K562 (cell line): ENCODE data around the gene CPEB1.

ENCODE experiments used
- FOXP4 ChIP-seq: sonication (generic); formaldehyde crosslinking; IDR thresholded peaks from 2 replicates; pipeline ENCODE4 v1.8.0; 2022; ENCODE audit warnings: mild to moderate bottlenecking, missing genetic modification reagents, borderline replicate concordance
- IFI16 ChIP-seq: fragments of 250-450 bp; sonication (Bioruptor Pico); IDR thresholded peaks from 2 replicates; pipeline ENCODE4 v2.1.2; 2022; ENCODE audit warnings: mild to moderate bottlenecking, inconsistent platforms
- MYNN ChIP-seq, 2 experiments: sonication (generic); formaldehyde crosslinking in 1 of 2; IDR thresholded peaks; 2 replicates each; pipeline versions ENCODE4 v1.5.0 to v1.6.1; 2016 to 2020; ENCODE audit warnings: antibody characterized with exemption in 1 of 2, missing genetic modification reagents in 1 of 2
- NR2C2 ChIP-seq, 2 experiments: fragments of 200-800 bp in 1 of 2; sonication (Bioruptor generic) in 1 of 2; sonication (generic) in 1 of 2; formaldehyde crosslinking in 1 of 2; IDR thresholded peaks; 2 replicates each; pipeline versions ENCODE4 v1.6.1 to v1.8.0; 2016 to 2022; ENCODE audit warnings: mild to moderate bottlenecking in 1 of 2, missing compliant biosample characterization in 1 of 2, missing genetic modification characterization in 1 of 2, missing genetic modification reagents in 1 of 2
- NRF1 ChIP-seq, 2 experiments: fragments of 450-650 bp; IDR thresholded peaks in 1 of 2; conservative IDR thresholded peaks in 1 of 2; 2 replicates each; pipeline ENCODE4 v1.6.1; 2014; ENCODE audit warnings: mild to moderate bottlenecking in 2 of 2
- POLR3A ChIP-seq: IDR thresholded peaks from 2 replicates; pipeline ENCODE4 v1.6.1; 2011; ENCODE audit warnings: borderline replicate concordance, mild to moderate bottlenecking, moderate library complexity; ENCODE audit not compliant: insufficient read length, insufficient read depth; ENCODE audit errors: extremely low read depth
- RFX5 ChIP-seq: IDR thresholded peaks from 2 replicates; pipeline ENCODE4 v1.6.1; 2011; ENCODE audit warnings: low read depth, mild to moderate bottlenecking, improper control_type of control experiment, low read length
- SNIP1 ChIP-seq: fragments of 450-650 bp; IDR thresholded peaks from 2 replicates; pipeline ENCODE4 v1.7.1; 2017; ENCODE audit warnings: low read depth, mild to moderate bottlenecking
- ZNF785 ChIP-seq: fragments of 250-450 bp; sonication (Bioruptor Pico); IDR thresholded peaks from 2 replicates; pipeline ENCODE4 v1.4.0; 2020; ENCODE audit warnings: mild to moderate bottlenecking
- ZSCAN32 ChIP-seq: fragments of 450-650 bp; formaldehyde crosslinking; IDR thresholded peaks from 2 replicates; pipeline ENCODE4 v1.4.0; 2020; ENCODE audit warnings: mild to moderate bottlenecking, moderate library complexity
- TF ChIP-seq, protein P1 (sequence below): fragments of 450-650 bp; conservative IDR thresholded peaks from 2 replicates; pipeline ENCODE4 v1.6.1; 2016; ENCODE audit warnings: missing genetic modification characterization, low read depth, mild to moderate bottlenecking, missing compliant biosample characterization, moderate library complexity
- TF ChIP-seq, protein P2 (sequence below), 3 experiments: IDR thresholded peaks in 2 of 3; conservative IDR thresholded peaks in 1 of 3; 2 replicates each; pipeline ENCODE4 v1.5.1; 2011 to 2012; ENCODE audit warnings: low read length in 3 of 3, mild to moderate bottlenecking in 3 of 3, control low read depth in 2 of 3, improper control_type of control experiment in 1 of 3, inconsistent platforms in 1 of 3, low read depth in 1 of 3, mixed read lengths in 1 of 3, moderate library complexity in 1 of 3; ENCODE audit not compliant: insufficient read depth in 2 of 3
- TF ChIP-seq, protein P3 (sequence below): fragments of 450-650 bp; IDR thresholded peaks from 2 replicates; pipeline ENCODE4 v1.6.1; 2016

GRCh38 chr15:82642656-82643055 lies 4.5 kb downstream of the CPEB1 start:
- TF ChIP-seq MYNN (IDR thresholded peaks at IDR 0.05) (no peak), MYNN (CRISPR knock-in tag; IDR thresholded peaks at IDR 0.05) (no peak), ZNF785 (no peak), SNIP1 (no peak), FOXP4 (no peak), ZSCAN32 (no peak), NRF1 (conservative IDR thresholded peaks at IDR 0.05 in 1 of 2, IDR thresholded peaks at IDR 0.05 in 1 of 2) (no peak), NR2C2 (CRISPR knock-in tag; IDR thresholded peaks at IDR 0.05) (no peak), NR2C2 (tag; IDR thresholded peaks at IDR 0.05) (no peak), RFX5 (no peak), POLR3A (no peak), IFI16 (no peak)
- TF ChIP-seq, protein P1, sequence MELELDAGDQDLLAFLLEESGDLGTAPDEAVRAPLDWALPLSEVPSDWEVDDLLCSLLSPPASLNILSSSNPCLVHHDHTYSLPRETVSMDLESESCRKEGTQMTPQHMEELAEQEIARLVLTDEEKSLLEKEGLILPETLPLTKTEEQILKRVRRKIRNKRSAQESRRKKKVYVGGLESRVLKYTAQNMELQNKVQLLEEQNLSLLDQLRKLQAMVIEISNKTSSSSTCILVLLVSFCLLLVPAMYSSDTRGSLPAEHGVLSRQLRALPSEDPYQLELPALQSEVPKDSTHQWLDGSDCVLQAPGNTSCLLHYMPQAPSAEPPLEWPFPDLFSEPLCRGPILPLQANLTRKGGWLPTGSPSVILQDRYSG, result no peak
- TF ChIP-seq, protein P2, sequence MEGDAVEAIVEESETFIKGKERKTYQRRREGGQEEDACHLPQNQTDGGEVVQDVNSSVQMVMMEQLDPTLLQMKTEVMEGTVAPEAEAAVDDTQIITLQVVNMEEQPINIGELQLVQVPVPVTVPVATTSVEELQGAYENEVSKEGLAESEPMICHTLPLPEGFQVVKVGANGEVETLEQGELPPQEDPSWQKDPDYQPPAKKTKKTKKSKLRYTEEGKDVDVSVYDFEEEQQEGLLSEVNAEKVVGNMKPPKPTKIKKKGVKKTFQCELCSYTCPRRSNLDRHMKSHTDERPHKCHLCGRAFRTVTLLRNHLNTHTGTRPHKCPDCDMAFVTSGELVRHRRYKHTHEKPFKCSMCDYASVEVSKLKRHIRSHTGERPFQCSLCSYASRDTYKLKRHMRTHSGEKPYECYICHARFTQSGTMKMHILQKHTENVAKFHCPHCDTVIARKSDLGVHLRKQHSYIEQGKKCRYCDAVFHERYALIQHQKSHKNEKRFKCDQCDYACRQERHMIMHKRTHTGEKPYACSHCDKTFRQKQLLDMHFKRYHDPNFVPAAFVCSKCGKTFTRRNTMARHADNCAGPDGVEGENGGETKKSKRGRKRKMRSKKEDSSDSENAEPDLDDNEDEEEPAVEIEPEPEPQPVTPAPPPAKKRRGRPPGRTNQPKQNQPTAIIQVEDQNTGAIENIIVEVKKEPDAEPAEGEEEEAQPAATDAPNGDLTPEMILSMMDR (IDR thresholded peaks at IDR 0.05 in 2 of 3, conservative IDR thresholded peaks at IDR 0.05 in 1 of 3; ENCODE audit: insufficient read depth in 2 of 3, low read depth in 1 of 3, low read length in 3 of 3), result no peak
- TF ChIP-seq, protein P3, sequence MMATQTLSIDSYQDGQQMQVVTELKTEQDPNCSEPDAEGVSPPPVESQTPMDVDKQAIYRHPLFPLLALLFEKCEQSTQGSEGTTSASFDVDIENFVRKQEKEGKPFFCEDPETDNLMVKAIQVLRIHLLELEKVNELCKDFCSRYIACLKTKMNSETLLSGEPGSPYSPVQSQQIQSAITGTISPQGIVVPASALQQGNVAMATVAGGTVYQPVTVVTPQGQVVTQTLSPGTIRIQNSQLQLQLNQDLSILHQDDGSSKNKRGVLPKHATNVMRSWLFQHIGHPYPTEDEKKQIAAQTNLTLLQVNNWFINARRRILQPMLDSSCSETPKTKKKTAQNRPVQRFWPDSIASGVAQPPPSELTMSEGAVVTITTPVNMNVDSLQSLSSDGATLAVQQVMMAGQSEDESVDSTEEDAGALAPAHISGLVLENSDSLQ, result no peak
